HG02840 (cell line): Measurements from ENCODE around the gene SLIT3.

Experiments
- ATAC-seq: cut with Tn5 transposase; IDR thresholded peaks from one replicate; pipeline ENCODE4 v1.9.1; 2021; ENCODE audit warnings: mild to moderate bottlenecking, moderate library complexity, moderate number of reproducible peaks; ENCODE audit not compliant: unreplicated experiment, low FRiP score

SLIT3 gene

GRCh38 chr5:168829044-168829443 is 471.9 kb downstream of the SLIT3 start:
- ATAC-seq = no peak

DNA sequence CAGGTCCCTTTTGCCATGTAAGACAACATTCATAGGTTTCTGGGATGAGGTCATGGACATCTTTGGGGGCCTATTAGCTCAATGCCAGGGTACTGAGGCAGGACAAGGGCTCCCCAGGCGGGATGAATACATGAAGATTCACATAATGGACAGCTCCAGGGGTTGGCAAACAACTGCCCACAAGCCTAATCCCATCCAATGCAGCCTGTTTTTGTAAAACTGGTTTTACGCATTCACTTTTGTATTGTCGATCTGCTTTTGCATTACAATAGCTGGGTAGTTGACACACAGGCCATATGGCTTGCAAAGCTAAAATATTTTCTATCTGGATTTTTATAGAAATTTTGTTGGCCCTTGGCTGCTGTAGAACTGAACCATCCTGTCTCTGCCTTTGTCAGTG is 473.3 kb downstream of the SLIT3 start:
- no peak for ATAC-seq

GRCh38 chr5:168826246-168826725 is 474.7 kb downstream of the SLIT3 start:
- ATAC-seq = no peak

DNA sequence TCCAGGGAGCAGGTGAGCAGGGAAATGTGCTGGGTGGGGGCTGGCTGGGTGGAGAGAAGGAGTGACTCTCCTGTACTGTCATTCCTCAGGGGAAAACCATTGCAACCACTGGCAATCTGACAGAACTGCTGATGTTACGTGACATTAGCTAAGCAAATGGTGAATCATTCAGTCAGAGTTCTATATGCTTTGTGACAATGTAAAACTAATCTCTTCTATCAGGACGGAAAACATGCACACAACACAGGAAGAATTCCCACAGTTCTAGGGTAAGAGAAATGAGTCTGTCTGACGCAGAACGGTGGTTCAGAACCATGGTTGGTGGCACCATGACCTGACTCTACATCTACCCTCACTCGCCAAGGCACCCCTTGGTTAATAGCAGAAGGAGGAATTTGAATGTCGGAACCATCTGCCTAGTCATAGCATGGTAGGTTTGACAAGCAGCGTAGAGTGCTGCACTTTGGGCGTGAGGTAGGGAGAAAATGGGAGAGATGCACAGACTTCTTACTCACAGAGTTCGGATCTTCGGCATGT is 478.1 kb downstream of the SLIT3 start:
- no peak for ATAC-seq

DNA sequence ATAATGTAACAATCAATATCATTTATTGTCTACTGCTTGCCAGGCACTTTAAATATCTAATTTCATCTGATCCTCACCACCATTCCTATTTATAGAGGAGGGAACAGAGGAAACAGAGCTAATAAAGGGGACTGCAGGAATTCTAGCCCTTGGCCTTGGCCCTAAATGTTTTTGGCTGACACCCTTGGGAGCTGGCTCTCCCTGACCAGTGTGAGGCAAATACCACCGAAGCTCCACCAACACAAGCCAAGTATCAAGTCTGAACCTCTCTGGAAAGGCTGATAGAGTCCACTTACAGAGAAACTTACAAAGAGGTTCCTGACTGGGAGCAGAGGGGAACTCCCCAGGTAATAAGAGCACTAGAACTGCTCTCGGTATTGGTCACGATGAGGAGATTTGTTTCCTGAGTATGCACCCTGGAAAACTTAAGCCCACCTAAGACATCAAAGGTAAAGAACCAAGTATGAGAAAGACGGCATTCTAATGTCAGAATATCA is 478.6 kb downstream of the SLIT3 start:
- ATAC-seq = no peak

DNA sequence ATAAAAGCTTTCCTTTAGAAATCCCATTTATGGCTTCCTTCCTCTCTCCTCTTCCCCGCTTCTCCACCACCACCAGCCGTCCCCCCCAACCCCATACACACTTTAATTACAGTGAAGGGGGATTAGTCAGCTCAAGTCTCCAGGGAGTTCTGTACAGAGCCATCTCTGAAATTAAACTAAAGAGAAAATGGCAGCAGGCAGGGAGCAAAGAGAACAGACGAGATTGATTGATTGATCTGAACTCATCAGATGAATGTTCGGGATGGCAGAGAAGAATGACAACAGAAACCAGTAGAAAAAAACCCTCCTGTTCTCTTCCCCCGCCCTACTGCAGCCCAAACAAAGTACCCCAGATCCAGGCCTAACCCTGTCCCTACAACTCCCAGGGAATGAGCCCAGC is 480.1 kb downstream of the SLIT3 start:
- no peak for ATAC-seq

- ATAC-seq = no peak
Observed at GRCh38 chr5:168819004-168819621, 481.8 kb downstream of the SLIT3 start.

DNA sequence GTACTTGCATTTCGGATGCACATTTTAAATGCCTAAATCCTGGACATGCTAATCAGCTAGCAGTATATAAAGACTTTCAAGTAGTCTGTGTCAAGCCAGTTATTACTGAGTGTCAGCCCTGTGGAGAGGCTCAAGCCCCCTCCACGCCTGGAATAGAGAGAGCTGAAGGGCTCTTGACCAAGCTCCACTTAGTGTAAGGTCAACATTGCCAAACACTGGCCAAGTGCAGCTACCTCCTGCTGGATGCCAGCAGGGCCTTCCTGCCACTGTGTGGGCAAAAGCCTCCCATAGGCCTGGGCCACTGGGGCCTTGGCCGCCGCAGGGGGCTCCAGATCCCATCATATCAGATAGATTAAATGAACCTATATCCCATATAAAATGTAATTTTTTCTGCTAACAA is 482.4 kb downstream of the SLIT3 start:
- no peak for ATAC-seq

GRCh38 chr5:168817591-168817990 is 483.3 kb downstream of the SLIT3 start:
- ATAC-seq = no peak

GRCh38 chr5:168816661-168817060 is 484.3 kb downstream of the SLIT3 start:
- ATAC-seq = no peak

DNA sequence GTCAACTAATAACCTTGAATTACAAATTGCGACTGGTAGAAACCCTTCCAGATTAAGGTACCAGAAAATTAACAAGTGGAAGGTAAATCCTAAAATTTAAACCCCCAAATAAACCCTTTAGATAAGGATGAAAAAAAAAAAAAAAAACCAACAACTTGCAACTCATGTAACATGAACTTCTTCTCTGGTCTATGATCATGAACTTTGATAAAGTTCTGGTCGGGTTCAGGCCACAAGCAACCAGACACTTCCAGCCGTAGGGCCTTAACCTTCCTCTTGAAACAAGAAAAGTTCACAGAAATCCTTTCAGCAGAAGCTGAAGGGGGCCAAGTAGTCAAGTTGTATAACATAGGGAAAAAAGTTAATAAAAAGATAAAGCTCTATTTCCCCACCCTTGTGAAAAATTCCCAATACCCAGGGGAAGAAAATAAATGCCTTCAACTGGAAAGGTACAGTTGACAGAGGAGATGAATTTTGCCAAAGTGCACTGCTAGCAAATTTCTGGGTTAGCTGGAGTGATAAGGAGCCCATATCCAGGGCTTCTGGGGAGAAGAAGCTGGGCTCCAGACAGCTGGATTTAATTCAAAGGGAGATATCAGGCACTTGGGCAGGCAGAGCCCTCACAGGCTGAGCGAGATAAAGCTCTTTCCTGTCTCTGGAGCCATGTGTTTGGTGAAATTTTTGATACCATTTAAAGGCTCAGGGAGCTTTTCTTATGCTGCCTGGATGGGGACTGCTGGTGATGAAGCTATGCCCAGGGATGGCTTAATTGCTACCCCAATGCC is 487.6 kb downstream of the SLIT3 start:
- no peak for ATAC-seq

GRCh38 chr5:168810641-168811040 is 490.3 kb downstream of the SLIT3 start:
- no peak for ATAC-seq

GRCh38 chr5:168809218-168809617 is 491.7 kb downstream of the SLIT3 start:
- no peak for ATAC-seq

- ATAC-seq = no peak
Observed at GRCh38 chr5:168808051-168808616, 492.8 kb downstream of the SLIT3 start.

DNA sequence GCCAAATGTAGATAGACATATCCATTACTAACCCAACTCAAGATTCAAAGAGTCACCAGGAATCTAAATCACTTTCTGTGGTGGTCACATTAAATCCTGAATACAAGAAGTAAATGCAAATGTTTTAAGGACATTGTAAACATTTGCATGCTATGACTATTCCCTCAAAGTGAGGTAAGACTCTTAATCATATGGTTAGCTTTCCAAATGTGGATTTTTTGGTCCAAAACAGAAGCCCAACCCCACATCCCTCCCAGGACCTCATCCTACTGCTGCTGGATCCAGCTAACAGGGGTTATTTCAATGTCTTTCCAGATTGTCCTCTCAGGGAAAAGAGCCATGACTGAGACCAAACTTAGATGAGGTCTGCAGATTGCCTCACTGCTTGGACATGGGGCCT is 493.7 kb downstream of the SLIT3 start:
- no peak for ATAC-seq

DNA sequence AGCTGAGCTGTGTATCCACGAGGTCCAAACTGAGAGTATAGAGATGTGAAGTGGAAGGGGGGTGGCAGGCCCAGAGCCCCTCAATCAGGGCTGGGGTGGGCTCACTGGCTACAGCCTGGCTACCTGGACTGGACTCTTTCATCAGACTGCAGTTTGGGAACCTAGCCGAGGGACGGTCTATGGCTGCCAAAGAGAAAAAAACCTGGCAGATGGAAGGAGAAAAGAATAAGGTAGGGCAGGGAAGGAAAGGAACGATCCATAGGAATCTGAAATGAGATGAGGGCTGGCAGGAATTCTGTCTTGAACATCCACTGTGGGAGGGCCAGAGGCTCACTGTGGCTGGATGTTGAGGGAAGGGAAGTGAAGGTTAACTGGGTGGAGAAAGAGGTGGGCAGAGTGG is 497.4 kb downstream of the SLIT3 start:
- ATAC-seq = no peak

- ATAC-seq = no peak
Observed at GRCh38 chr5:168802337-168802736, 498.6 kb downstream of the SLIT3 start.

DNA sequence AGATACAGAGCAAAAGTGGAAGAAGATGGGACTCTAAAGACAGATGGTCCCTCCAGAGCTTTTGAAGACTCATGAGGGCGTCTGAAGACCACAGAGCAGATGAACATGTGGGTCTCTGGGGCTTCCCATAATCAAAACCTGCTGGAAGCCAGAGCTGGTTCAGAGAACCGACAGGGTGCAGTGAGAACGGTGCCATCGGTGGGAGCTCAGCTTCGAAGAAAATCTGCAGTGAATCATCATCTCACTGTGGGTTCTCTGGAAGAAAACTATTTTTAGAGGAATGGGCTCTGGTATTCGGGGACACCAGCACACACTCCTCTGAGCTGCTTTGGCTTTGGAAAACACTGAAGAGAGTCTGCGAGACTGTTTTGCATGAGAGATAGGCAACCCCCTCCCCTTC is 499.4 kb downstream of the SLIT3 start:
- no peak for ATAC-seq

- no peak for ATAC-seq
Observed at GRCh38 chr5:168800701-168801100, 500.2 kb downstream of the SLIT3 start.

- ATAC-seq = no peak
Observed at GRCh38 chr5:168798065-168799023, 502.6 kb downstream of the SLIT3 start.
